HG03175 (cell line): ENCODE measurements around the gene MMRN2.

Experiments
- ATAC-seq: cut with Tn5 transposase; IDR thresholded peaks from one replicate; pipeline ENCODE4 v1.9.1; 2021; ENCODE audit warnings: mild to moderate bottlenecking, moderate library complexity; ENCODE audit not compliant: unreplicated experiment

Gene MMRN2

DNA sequence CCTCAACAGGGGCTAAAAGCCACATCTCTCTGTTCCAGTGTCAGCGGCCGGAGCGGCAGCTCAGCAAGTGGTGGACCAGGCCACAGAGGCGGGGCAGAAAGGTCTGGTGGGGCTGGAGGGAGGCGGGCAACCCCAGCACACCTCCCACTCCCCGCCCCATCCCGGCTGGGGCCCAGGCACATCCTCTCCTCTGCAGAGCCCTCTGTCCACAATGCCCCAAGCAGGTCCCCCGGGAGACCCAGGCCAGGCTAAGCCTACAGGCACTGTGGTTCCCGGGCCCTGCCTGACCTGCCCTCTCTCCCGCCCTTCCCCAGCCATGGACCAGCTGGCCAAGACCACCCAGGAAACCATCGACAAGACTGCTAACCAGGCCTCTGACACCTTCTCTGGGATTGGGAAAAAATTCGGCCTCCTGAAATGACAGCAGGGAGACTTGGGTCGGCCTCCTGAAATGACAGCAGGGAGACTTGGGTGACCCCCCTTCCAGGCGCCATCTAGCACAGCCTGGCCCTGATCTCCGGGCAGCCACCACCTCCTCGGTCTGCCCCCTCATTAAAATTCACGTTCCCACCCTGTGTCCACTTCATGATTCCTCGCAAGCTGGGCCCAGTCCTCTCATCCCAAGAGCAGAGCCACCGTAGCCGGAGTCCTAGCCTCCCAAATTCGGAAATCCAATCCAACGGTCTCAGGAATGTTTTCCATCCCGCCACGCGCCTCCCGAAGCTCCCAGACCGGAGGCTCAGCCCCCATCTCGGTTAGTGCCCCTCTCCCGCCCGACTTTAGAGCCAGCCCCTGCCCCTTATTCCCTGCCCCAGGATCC, 13.0 kb upstream of the MMRN2 start:
- ATAC-seq, result no peak

DNA sequence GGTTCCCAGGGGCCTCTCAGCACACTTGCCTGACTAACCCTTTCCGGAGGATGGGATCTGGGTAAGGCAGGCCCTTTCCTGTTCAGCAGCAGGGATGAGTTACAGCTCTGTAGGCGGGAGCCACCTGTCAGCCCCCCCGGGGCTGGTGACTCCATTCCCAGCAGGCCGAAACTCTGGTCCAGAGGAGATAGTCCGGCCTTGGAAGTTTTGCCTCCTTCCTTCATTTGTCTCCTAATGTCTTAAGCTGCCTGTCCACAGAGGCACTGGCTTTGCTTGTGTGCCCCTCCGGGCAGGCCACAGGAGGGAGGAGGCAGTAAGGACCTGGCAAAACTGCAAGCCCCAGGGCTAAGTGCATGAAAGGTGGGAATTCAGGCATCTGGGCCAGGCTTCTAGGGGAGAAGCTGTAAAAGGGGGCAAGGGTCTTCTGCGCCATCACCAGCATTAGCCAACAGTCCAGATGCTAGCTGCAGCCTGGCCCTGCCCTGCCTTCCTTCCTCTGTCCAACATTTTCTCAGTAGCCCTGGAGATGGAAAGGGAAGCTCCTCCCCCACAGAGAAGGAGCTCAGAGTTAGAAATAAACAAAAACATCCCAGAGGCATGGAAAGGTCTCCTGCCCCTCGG, 12.1 kb upstream of the MMRN2 start:
- ATAC-seq, result no peak

DNA sequence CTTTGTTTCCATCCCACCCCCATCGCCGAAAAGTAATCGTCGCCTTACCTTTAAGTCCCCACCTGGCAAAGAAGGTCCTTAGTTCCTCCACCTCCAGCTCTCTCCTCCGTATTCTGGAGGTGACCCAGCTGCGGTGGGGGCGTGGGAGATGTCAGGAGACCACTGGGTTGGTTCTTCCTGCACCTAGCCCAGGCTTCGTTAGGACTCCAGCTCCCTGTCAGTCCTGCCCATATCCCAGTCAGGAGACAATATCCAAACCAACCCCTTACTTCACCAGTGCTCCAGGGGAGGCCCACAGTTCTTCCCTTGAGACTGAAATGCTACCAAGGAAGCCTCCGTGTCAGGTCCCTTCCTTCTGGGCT, 11.6 kb upstream of the MMRN2 start:
- ATAC-seq, result no peak

- no peak for ATAC-seq
Measured at GRCh38 chr10:86968271-86968993, 11.0 kb upstream of the MMRN2 start, which contains the start of gene ADIRF. ADIRF (plus strand) TSS chr10:86968482; CDS start chr10:86968545, 63 bp downstream.

GRCh38 chr10:86967481-86967941, 10.1 kb upstream of the MMRN2 start:
- no peak for ATAC-seq

GRCh38 chr10:86965986-86966654, 8.7 kb upstream of the MMRN2 start:
- no peak for ATAC-seq

GRCh38 chr10:86964847-86965190, 7.4 kb upstream of the MMRN2 start:
- no peak for ATAC-seq

DNA sequence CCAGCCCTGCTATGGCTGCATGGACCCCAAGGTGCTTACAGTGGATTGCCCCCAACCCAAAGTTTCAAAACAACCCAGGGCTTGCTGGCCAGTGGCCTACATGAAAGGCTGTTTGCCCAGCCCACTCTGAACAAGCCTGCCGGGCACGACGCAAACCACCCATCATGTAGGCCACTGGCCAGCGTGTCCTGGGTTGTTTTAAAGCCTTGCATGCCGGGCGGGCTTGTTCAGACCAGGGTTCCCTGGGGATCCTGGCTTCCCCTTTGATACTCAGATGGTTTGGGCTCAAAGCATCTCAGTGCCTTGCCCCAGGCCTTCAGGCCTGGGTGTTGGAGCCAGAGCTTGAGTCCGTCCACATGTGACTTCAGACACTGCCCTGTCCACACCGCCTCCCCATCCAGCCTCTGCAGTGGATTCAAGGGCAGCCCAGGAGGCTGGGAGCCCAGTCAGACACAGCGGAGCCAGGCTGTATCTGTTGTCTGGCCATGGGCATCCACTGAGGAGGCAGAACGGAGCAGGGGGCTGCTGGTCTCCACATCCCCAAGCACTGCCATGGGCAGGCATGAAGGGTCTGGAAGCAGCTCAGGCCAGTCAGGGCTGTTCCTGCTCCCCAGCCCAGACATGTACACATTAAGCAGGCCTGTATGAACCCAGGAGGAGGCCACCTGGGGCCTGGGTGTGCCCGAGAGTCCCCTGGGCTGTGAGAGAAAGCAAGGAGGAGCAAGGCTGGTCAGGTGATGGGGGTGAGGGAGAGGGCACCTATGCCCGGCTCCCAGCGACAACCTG, 6.8 kb upstream of the MMRN2 start:
- ATAC-seq, result no peak

DNA sequence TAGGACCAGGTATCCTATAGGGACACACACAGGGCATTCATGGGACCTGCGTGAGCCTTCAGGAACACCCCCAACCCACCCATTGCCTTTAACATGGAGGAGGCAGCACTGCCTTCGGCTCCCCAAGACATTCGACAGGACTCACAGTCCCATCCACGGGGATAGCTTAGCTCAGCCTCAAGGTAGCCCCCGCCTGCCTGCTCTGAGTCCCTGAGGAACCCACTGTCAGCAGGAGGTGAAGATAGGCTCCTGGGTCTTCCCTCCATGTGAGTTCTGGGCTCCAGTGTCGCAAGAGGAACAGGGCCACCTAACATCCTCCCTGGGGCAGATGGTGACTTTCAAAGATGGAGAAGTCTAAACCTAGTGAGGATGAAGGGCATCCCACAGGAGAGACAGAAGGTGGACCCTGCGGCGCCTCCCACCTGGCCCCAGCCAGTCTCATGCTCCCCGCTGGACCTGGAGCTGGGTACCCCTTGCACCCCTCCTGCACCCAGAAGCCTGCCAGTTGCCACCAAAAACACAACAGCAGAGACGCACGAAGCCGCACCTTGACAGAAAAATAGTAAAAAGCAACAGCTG, 6.0 kb upstream of the MMRN2 start:
- ATAC-seq, result no peak

- ATAC-seq, result no peak
Measured at GRCh38 chr10:86962981-86963310, 5.5 kb upstream of the MMRN2 start.

GRCh38 chr10:86962136-86962980, 4.9 kb upstream of the MMRN2 start:
- ATAC-seq, result no peak

DNA sequence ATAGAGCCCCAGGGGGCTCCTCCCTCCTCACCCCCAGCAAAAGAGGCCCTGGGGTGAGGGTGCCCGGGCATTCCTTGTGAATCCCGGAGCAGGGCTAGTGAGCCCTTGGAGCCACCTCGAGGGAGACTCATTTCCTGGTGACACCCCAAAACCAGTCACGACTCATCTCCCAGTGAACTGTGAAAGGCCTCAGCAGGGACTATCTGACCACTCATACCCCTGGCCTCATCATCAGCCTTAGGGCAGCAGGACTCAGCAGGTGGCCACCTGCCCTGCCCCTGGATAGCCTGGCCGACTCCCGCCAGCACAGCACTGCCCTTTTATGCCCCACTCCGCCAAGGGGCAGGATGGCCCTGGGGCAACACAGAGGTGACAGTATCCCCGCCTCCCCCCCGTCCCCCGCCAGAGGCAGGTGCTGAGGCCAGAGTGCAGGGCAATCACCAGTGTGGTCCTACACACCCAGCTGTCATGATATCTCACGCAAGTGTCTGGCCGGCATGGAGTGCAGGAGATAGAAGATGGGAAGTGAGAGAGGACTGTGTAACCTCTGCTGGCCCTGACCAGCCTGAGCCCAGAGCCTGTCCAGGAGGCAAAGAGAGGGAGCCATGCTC, 4.2 kb upstream of the MMRN2 start:
- ATAC-seq, result no peak

DNA sequence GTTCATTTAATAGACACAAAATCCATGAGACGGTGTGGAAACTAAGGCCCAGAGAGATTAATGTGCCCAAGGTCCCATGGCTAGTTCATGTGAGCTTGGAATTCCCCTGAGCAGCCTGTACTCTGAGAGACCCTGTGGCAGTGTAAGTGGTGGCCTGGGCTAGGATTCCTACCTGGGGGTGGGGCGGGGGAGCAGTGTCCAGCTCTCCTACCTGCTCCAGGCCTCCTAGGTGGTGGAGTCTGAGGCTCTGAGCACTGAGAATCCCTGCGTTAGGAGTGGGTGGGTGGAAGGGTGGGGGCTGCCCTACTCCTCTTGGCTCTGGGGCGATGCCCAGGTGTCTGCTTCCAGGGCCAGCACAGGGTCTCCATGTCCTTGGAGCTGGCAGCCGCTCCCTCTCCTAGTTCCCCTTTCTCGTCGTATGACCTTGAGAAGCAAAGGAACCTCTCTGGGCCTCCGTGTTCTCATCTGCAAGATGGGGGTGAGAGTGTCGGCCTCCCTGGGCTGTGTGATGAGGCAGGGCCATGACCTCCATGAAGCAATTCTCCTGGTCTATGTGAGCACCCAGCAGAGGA, 3.5 kb upstream of the MMRN2 start:
- no peak for ATAC-seq

- peak; percentile 69 for ATAC-seq
Measured at GRCh38 chr10:86960003-86960862, 2.8 kb upstream of the MMRN2 start.

- ATAC-seq, result no peak
Measured at GRCh38 chr10:86959737-86960002, 2.3 kb upstream of the MMRN2 start.

GRCh38 chr10:86958901-86959736, 1.7 kb upstream of the MMRN2 start:
- ATAC-seq, result no peak
